Fibroblast of peridontal ligament (primary cell): ENCODE data around the gene MRPL4.

ENCODE experiments used
- DNase-seq: peaks from one replicate; pipeline ENCODE4 v3.0.0-alpha.2; 2010; ENCODE audit errors: extremely low read depth

The MRPL4 gene

GRCh38 chr19:10251792-10252694, at the start of gene MRPL4:
Gene MRPL4, plus strand, starts transcription at chr19:10252214. Its CDS starts 40 bp downstream, at chr19:10252254.
- peak; percentile 98 for DNase-seq

GRCh38 chr19:10203686-10204085, 48.3 kb upstream of the MRPL4 start:
- DNase-seq = no peak

GRCh38 chr19:10205636-10206035, 46.4 kb upstream of the MRPL4 start:
- no peak for DNase-seq

- DNase-seq = peak; percentile 13
These were observed 45.7 kb upstream of the MRPL4 start for GRCh38 chr19:10206226-10206885.

- DNase-seq = no peak
These were observed 45.0 kb upstream of the MRPL4 start for GRCh38 chr19:10207026-10207425.

- peak; percentile 76 for DNase-seq
These were observed 42.7 kb upstream of the MRPL4 start for GRCh38 chr19:10209315-10209714.

- DNase-seq = no peak
These were observed 41.0 kb upstream of the MRPL4 start for GRCh38 chr19:10211061-10211460.

GRCh38 chr19:10211691-10212090, 40.3 kb upstream of the MRPL4 start:
- DNase-seq = no peak

- peak; percentile 23 for DNase-seq
These were observed 37.2 kb upstream of the MRPL4 start for GRCh38 chr19:10214784-10215183.

- DNase-seq = no peak
These were observed 34.9 kb upstream of the MRPL4 start for GRCh38 chr19:10217085-10217484.

- DNase-seq = peak; percentile 59
These were observed 32.3 kb upstream of the MRPL4 start for GRCh38 chr19:10219678-10220077.

GRCh38 chr19:10220695-10221094, 31.3 kb upstream of the MRPL4 start:
- no peak for DNase-seq

GRCh38 chr19:10222201-10222890, 29.7 kb upstream of the MRPL4 start:
- no peak for DNase-seq

- DNase-seq = no peak
These were observed 28.4 kb upstream of the MRPL4 start for GRCh38 chr19:10223488-10224213.

GRCh38 chr19:10224337-10224736, 27.7 kb upstream of the MRPL4 start:
- DNase-seq = no peak

GRCh38 chr19:10226021-10226375, 26.0 kb upstream of the MRPL4 start:
- DNase-seq = no peak

- DNase-seq = peak; percentile 97
These were observed 25.5 kb upstream of the MRPL4 start for GRCh38 chr19:10226376-10227025.

- DNase-seq = no peak
These were observed 24.7 kb upstream of the MRPL4 start for GRCh38 chr19:10227026-10227971.

GRCh38 chr19:10228393-10228792, 23.6 kb upstream of the MRPL4 start:
- DNase-seq = no peak

- DNase-seq = peak; percentile 36
These were observed 23.1 kb upstream of the MRPL4 start for GRCh38 chr19:10228920-10229319.
